ENCODE data around the gene CDC6. TPM values are rescaled to one million over a fixed set of nuclear protein-coding genes. Genes with fewer than 3 reads are reported as not detected.
A peak's percentile ranks its signal among the peaks of the same experiment; 100 is the strongest.
"Not testable (repeated sequence)": the region's sequence is repeated elsewhere in the genome, so short reads cannot be mapped to it uniquely, and the experiment has no call there.

Gene CDC6
- total RNA-seq, 3 donors from 2014 or later: 67.3 to 94.0 (median 83.6) TPM

GRCh38 chr17:40299159-40299757 lies 11.6 kb downstream of the CDC6 start:
- not testable (repeated sequence) for H3K36me3 Mint-ChIP-seq (ENCODE audit: insufficient read depth); H3K27me3 Mint-ChIP-seq (ENCODE audit: low read depth)

GRCh38 chr17:40301315-40301714 lies 13.6 kb downstream of the CDC6 start:
- Mint-ChIP-seq H3K4me1 (ENCODE audit: low read depth) (peaks cover 13% of the 10 kb centered on the region), H3K4me3 (no peak overlapping the region), H3K36me3 (ENCODE audit: insufficient read depth) (peaks cover 2% of the 10 kb centered on the region), H3K27me3 (ENCODE audit: low read depth) (no peaks in the 10 kb centered on the region), H3K9me3 (no peaks in the 10 kb centered on the region)
- ATAC-seq: no peak
- no peak for DNase-seq

More at GRCh38 chr17:40299159-40299757, 11.6 kb downstream of the CDC6 start:
- H3K4me3 Mint-ChIP-seq, ATAC-seq, H3K9me3 Mint-ChIP-seq, DNase-seq: not testable (repeated sequence)
- H3K4me1 Mint-ChIP-seq (ENCODE audit: low read depth): peaks cover 17% of the 10 kb centered on the region

- DNase-seq (peak; percentile 52), ATAC-seq (peak; percentile 40 to 46)
- Mint-ChIP-seq H3K9me3 (no peaks in the 10 kb centered on the region), H3K4me3 (no peak overlapping the region), H3K4me1 (ENCODE audit: low read depth) (peaks cover 13% of the 10 kb centered on the region), H3K27me3 (ENCODE audit: low read depth) (no peaks in the 10 kb centered on the region), H3K36me3 (ENCODE audit: insufficient read depth) (peaks cover 2% of the 10 kb centered on the region)
Measured at GRCh38 chr17:40303009-40303657, 15.5 kb downstream of the CDC6 start.

GRCh38 chr17:40303708-40304551 lies 16.3 kb downstream of the CDC6 start:
- Mint-ChIP-seq H3K9me3 (no peaks in the 10 kb centered on the region), H3K4me3 (no peak overlapping the region), H3K36me3 (ENCODE audit: insufficient read depth) (peaks cover 2% of the 10 kb centered on the region), H3K4me1 (ENCODE audit: low read depth) (peaks cover 13% of the 10 kb centered on the region), H3K27me3 (ENCODE audit: low read depth) (no peaks in the 10 kb centered on the region)
- no peak for ATAC-seq
- DNase-seq: no peak

- peaks cover 13% of the 10 kb centered on the region for H3K4me1 Mint-ChIP-seq (ENCODE audit: low read depth)
- not testable (repeated sequence) for H3K9me3 Mint-ChIP-seq; DNase-seq; H3K27me3 Mint-ChIP-seq (ENCODE audit: low read depth); H3K36me3 Mint-ChIP-seq (ENCODE audit: insufficient read depth); ATAC-seq; H3K4me3 Mint-ChIP-seq
Measured at GRCh38 chr17:40304552-40304863, 16.8 kb downstream of the CDC6 start.

- peaks cover 13% of the 10 kb centered on the region for H3K4me1 Mint-ChIP-seq (ENCODE audit: low read depth)
- not testable (repeated sequence) for H3K9me3 Mint-ChIP-seq; DNase-seq; H3K36me3 Mint-ChIP-seq (ENCODE audit: insufficient read depth); H3K4me3 Mint-ChIP-seq; H3K27me3 Mint-ChIP-seq (ENCODE audit: low read depth); ATAC-seq
Measured at GRCh38 chr17:40304866-40305265, 17.2 kb downstream of the CDC6 start.

- ATAC-seq (no peak), DNase-seq (no peak)
- no peaks in the 10 kb centered on the region for H3K27me3 Mint-ChIP-seq (ENCODE audit: low read depth)
- no peaks in the 10 kb centered on the region for H3K36me3 Mint-ChIP-seq (ENCODE audit: insufficient read depth)
- H3K4me1 Mint-ChIP-seq (ENCODE audit: low read depth): peaks cover 26% of the 10 kb centered on the region
- H3K4me3 Mint-ChIP-seq: no peak overlapping the region
- no peaks in the 10 kb centered on the region for H3K9me3 Mint-ChIP-seq
Measured at GRCh38 chr17:40306395-40306794, 18.7 kb downstream of the CDC6 start.

- no peaks in the 10 kb centered on the region for H3K27me3 Mint-ChIP-seq (ENCODE audit: low read depth)
- peak; percentile 13 to 19 for ATAC-seq
- H3K4me3 Mint-ChIP-seq: no peak overlapping the region
- peaks cover 34% of the 10 kb centered on the region for H3K4me1 Mint-ChIP-seq (ENCODE audit: low read depth)
- H3K9me3 Mint-ChIP-seq: no peaks in the 10 kb centered on the region
- no peaks in the 10 kb centered on the region for H3K36me3 Mint-ChIP-seq (ENCODE audit: insufficient read depth)
- no peak for DNase-seq
Measured at GRCh38 chr17:40307001-40307730, 19.5 kb downstream of the CDC6 start.

GRCh38 chr17:40307740-40308239 lies 20.1 kb downstream of the CDC6 start:
- no peaks in the 10 kb centered on the region for H3K36me3 Mint-ChIP-seq (ENCODE audit: insufficient read depth)
- H3K27me3 Mint-ChIP-seq (ENCODE audit: low read depth): no peaks in the 10 kb centered on the region
- ATAC-seq: no peak
- H3K9me3 Mint-ChIP-seq: no peaks in the 10 kb centered on the region
- no peak overlapping the region for H3K4me3 Mint-ChIP-seq
- DNase-seq: no peak
- peaks cover 37% of the 10 kb centered on the region for H3K4me1 Mint-ChIP-seq (ENCODE audit: low read depth)

GRCh38 chr17:40309031-40309948 lies 21.6 kb downstream of the CDC6 start, which contains the start of gene RARA:
TSS of gene RARA (plus strand) at chr17:40309180. CDS start at chr17:40331219, 22,039 bp downstream.
- no peaks in the 10 kb centered on the region for H3K27me3 Mint-ChIP-seq (ENCODE audit: low read depth)
- peak; percentile 50 to 55 for ATAC-seq
- peaks cover 33% of the 10 kb centered on the region for H3K4me1 Mint-ChIP-seq (ENCODE audit: low read depth)
- no peak for DNase-seq
- H3K4me3 Mint-ChIP-seq: no peak within 1 kb of the TSS
- no peaks in the 10 kb centered on the region for H3K9me3 Mint-ChIP-seq
- no peaks in the 10 kb centered on the region for H3K36me3 Mint-ChIP-seq (ENCODE audit: insufficient read depth)

- Mint-ChIP-seq H3K27me3 (ENCODE audit: low read depth) (no peaks in the 10 kb centered on the region), H3K4me1 (ENCODE audit: low read depth) (peaks cover 38% of the 10 kb centered on the region), H3K4me3 (no peak overlapping the region), H3K36me3 (ENCODE audit: insufficient read depth) (no peaks in the 10 kb centered on the region), H3K9me3 (no peaks in the 10 kb centered on the region)
- DNase-seq (no peak), ATAC-seq (no peak)
Measured at GRCh38 chr17:40309949-40310510, 22.4 kb downstream of the CDC6 start.

- Mint-ChIP-seq H3K36me3 (ENCODE audit: insufficient read depth) (no peaks in the 10 kb centered on the region), H3K27me3 (ENCODE audit: low read depth) (no peaks in the 10 kb centered on the region), H3K4me1 (ENCODE audit: low read depth) (peaks cover 47% of the 10 kb centered on the region), H3K4me3 (no peak overlapping the region), H3K9me3 (no peaks in the 10 kb centered on the region)
- ATAC-seq: no peak
- DNase-seq: no peak
Measured at GRCh38 chr17:40310882-40311391, 23.3 kb downstream of the CDC6 start.

GRCh38 chr17:40311575-40311974 lies 23.9 kb downstream of the CDC6 start:
- no peak for ATAC-seq
- Mint-ChIP-seq H3K4me3 (no peak overlapping the region), H3K9me3 (no peaks in the 10 kb centered on the region), H3K36me3 (ENCODE audit: insufficient read depth) (no peaks in the 10 kb centered on the region), H3K4me1 (ENCODE audit: low read depth) (peaks cover 54% of the 10 kb centered on the region), H3K27me3 (ENCODE audit: low read depth) (no peaks in the 10 kb centered on the region)
- no peak for DNase-seq

Measured in activated T-cell treated with anti-CD3 and anti-CD28 coated beads, Interleukin-2, amount 50 U/mL, for 4 hours (primary cell).